NCI-H774 (cell line): ENCODE measurements around the gene A1BG.

ENCODE experiments used
- DNase-seq: peaks from one replicate; lab custom pipeline; 2025; lab: John Stamatoyannopoulos, UW

Gene A1BG, protein sequence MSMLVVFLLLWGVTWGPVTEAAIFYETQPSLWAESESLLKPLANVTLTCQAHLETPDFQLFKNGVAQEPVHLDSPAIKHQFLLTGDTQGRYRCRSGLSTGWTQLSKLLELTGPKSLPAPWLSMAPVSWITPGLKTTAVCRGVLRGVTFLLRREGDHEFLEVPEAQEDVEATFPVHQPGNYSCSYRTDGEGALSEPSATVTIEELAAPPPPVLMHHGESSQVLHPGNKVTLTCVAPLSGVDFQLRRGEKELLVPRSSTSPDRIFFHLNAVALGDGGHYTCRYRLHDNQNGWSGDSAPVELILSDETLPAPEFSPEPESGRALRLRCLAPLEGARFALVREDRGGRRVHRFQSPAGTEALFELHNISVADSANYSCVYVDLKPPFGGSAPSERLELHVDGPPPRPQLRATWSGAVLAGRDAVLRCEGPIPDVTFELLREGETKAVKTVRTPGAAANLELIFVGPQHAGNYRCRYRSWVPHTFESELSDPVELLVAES

DNA sequence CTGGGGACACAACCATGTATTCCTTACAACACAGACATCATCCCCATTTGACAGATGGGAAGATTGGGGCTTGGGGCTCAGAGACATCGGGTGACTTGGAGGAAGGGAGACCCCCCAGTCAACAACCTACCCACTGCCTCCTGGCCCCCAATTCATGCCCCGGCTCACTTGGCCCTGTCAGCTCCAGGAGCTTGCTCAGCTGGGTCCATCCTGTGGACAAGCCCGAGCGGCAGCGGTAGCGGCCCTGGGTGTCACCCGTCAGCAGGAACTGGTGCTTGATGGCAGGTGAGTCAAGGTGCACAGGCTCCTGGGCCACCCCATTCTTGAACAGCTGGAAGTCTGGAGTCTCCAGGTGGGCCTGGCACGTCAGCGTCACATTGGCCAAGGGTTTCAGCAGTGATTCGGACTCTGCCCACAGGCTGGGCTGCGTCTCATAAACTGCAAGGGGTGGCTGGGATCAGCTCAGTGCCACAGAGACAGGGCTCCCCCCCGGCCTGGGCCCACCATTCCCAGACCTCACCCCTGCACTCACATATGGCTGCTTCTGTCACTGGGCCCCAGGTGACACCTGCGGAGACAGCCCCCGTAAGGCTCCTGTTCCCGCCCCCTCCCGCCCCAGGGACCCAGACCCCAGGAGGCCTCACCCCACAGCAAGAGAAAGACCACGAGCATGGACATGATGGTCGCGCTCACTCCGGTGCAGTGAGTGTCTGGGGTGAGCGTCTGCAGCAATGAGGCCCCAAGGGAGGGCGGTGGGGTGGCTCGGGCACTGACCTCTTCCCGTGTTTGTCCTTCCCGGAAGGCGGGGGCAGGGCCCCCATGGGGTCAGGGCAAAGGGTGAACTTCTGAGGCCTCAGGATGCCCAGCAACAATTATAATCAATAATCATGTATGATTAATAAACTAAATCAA lies at the start of gene A1BG:
TSS of gene A1BG (minus strand) at position 733 of the 912 bp plus-strand sequence. CDS start at position 678, 55 bp downstream.
- no peak for DNase-seq

DNA sequence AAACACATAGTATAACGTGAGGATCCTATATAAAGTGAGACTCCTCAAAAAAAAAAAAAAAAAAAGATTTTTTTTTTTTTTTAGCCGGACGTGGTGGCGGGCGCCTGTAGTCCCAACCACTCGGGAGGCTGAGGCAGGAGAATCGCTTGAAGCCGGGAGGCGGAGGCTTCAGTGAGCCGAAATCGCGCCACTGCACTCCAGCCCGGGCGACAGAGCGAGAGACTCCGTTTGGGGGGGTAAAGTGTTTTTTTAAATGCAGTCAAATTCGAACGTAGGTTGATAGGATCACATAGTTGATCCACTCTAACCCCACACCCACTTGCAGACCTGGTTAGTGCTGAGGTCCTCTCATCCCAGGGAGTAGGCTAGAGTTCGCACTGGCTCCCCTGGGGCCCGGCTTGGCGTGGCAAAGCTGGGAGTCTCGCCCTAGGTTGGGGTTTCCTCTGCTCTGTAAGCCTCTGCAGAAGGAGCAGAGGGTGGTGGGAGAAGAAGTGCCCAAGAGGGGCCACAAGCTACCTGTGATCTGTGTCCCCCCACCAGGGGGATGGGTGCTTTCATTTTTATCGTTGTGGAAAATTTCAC lies 48.6 kb upstream of the A1BG start:
- no peak for DNase-seq

- peak; percentile 99 for DNase-seq
Measured at GRCh38 chr19:58400916-58401839, 47.9 kb upstream of the A1BG start.

- DNase-seq: peak; percentile 29
Measured at GRCh38 chr19:58400316-58400915, 47.1 kb upstream of the A1BG start.

DNA sequence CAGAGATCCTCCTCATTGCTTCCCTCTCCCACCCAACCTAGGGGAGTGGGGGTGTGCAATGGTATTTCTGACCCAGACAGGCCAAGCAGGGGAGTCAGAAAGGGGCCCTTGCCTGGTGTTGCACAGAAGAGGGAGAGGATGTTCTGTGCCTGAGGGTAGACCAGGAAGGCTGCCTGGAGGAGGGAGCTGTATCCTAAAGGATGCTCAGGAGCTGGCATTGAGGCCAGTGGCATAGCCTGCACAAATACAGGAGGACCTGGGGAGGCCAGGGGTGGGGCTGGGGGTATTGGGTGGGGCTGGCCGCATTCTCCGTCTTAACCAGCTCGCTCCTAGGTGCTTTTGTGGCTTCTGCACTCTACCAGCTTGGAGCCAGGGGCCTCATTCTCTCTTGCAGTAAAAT lies 46.6 kb upstream of the A1BG start:
- no peak for DNase-seq

DNA sequence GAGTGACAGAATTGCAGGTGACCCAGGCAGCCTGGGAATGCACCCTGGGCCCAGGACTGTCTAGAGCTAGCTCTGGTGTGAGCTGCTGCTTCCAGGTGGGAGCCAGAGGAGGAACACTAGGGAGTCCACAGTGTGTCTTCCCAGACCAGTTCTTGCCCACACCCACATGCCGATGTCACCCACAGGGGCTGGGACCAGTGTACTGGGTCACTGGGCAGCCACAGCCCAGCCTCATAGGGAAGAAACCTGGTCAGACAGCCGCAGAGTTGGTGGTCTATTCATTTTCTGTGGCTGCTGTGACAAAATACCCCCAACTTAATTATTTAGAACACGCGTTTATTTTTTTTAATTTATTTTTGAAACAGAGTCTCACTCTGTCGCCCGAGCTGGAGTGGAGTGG lies 45.3 kb upstream of the A1BG start:
- DNase-seq: no peak

GRCh38 chr19:58398087-58398486 lies 44.8 kb upstream of the A1BG start:
- no peak for DNase-seq

GRCh38 chr19:58397533-58398037 lies 44.3 kb upstream of the A1BG start:
- no peak for DNase-seq

GRCh38 chr19:58396691-58397532 lies 43.6 kb upstream of the A1BG start:
- DNase-seq: no peak

- DNase-seq: no peak
Measured at GRCh38 chr19:58395979-58396627, 42.8 kb upstream of the A1BG start.

DNA sequence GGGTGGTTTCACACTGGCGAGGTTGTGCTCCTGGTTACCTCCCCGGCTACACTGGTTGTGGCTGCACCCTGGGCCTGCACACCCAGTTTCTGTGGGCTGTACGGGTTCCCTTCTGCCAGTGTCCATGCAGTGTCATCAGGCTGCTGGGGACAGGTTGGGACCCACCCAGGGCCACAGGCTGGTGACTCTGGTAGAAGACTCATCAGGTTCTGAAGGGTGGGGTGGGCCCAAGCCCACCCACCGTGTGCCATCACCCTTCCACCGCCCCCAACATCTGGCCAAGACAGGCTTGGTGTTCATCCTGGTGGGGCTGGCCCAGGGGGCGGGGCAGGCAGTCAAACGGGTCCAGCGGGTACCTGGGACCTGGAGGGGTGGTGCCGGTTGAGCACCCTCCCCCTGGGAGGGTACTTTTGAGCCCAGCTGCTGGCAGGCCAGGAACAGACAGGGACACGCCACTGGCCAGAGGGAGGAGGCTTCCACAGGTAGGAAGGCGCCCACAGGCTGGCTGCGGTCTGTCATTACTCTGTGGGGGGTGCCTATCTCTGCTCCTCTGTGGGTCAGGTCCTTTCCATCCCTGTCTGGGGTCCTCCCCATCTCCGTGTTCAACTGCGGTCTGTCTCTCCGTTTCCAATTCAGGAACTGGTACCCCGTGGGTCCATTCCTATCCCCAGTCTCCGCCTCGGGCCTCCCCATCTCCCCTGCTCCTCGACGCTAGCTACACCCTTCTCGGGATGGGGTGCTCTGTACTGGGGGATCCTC lies 42.1 kb upstream of the A1BG start, which contains the start of gene RNF225:
TSS of gene RNF225 (plus strand) at position 437 of the 759 bp plus-strand sequence. CDS start 434 bp downstream, outside the sequence.
- DNase-seq: no peak

- no peak for DNase-seq
Measured at GRCh38 chr19:58394821-58395219, 41.5 kb upstream of the A1BG start.

GRCh38 chr19:58393725-58394033 lies 40.4 kb upstream of the A1BG start:
- no peak for DNase-seq

- DNase-seq: no peak
Measured at GRCh38 chr19:58392945-58393724, 39.8 kb upstream of the A1BG start.

- no peak for DNase-seq
Measured at GRCh38 chr19:58388175-58388526, 34.9 kb upstream of the A1BG start.

DNA sequence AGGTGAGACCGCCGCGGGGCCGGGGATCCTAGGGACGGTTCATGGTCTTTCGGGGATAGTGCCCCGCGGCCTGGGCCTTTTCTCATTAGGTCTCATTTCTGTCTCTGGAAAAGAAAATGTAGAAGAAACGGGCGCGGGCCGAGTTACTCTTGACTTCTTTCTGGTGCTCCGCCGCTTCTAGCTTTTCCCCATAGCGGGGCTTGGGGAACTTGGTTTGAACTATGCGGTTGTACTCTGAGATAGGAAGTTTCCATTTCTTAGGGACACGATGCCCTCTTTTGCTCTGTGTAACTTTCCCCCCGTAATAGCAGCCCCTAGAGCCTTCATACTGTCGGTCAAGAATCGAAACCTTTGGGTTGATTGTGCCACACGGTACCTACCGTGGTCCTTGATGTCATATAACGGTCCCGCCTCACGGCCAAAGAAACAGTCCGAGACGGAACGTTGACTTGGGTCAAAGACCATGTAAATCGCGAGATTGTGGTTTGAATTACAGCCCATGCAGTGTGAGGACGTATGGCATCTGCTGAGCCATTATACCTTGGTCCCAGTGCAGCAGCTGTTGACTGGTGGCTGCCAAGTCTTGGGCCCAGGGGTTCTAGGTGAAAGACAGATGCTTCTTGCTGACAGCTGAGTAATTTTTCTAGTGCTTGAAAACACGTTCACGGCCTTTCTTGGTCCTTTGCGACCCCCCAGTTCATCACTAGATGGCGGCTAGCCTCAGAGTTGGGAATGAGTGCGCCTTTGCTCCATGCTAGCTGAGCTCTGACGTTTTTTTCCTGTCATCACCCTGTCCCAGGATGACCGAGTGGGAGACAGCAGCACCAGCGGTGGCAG lies 34.3 kb upstream of the A1BG start:
- DNase-seq: no peak
